WTC11 (cell line): Measurements from ENCODE around the gene MRPL28. TPM values are rescaled to one million over a fixed set of nuclear protein-coding genes. Genes with fewer than 3 reads are reported as not detected.

Experiments used
- ATAC-seq: fragments of 200-7000 bp; cut with Tn5 transposase; 2 replicates; pipeline ENCODE4 v1.10.0; 2021; ENCODE audit warnings: mild to moderate bottlenecking, moderate library complexity
- CTCF ChIA-PET: fragments of 300-600 bp; sonication (Branson Sonifier 250); formaldehyde crosslinking; loops from one replicate; lab custom pipeline; 2021; ENCODE audit warnings: antibody characterized with exemption; lab: Charles Lee
- POLR2A ChIA-PET: fragments of 350-600 bp; sonication (Branson Sonifier 250); formaldehyde crosslinking; loops from one replicate; lab custom pipeline; 2021; ENCODE audit warnings: antibody characterized with exemption; lab: Charles Lee
- DNase-seq: peaks from one replicate; pipeline ENCODE4 v3.0.0; 2021; ENCODE audit warnings: low spot score
- H3K27ac Mint-ChIP-seq: 2 replicates; pipeline ENCODE4 v1.8.0; 2021; ENCODE audit warnings: mixed read lengths
- H3K27me3 Mint-ChIP-seq: 2 replicates; pipeline ENCODE4 v1.8.0; 2021; ENCODE audit warnings: low read depth, mild to moderate bottlenecking, moderate library complexity, mixed read lengths
- H3K36me3 Mint-ChIP-seq: 2 replicates; pipeline ENCODE4 v1.8.0; 2021; ENCODE audit warnings: mixed read lengths
- H3K4me1 Mint-ChIP-seq: 2 replicates; pipeline ENCODE4 v1.8.0; 2022; ENCODE audit warnings: mixed read lengths
- H3K4me3 Mint-ChIP-seq: 2 replicates; pipeline ENCODE4 v1.8.0; 2021; ENCODE audit warnings: mild to moderate bottlenecking, moderate library complexity, mixed read lengths
- H3K9me3 Mint-ChIP-seq: 2 replicates; pipeline ENCODE4 v1.8.0; 2021; ENCODE audit warnings: mixed read lengths
- CREM ChIP-seq: sonication (generic); formaldehyde crosslinking; IDR thresholded peaks from 2 replicates; pipeline ENCODE4 v1.8.1; 2022; ENCODE audit warnings: mild to moderate bottlenecking, missing genetic modification reagents, moderate library complexity
- CTCF ChIP-seq: fragments of 200-600 bp; IDR thresholded peaks from 2 replicates; pipeline ENCODE4 v1.8.0; 2022; ENCODE audit warnings: antibody characterized with exemption
- E2F1 ChIP-seq: sonication (generic); formaldehyde crosslinking; IDR thresholded peaks from 2 replicates; pipeline ENCODE4 v1.8.0; 2022; ENCODE audit warnings: mild to moderate bottlenecking, missing genetic modification reagents
- ELF4 ChIP-seq: sonication (generic); formaldehyde crosslinking; IDR thresholded peaks from 2 replicates; pipeline ENCODE4 v1.8.1; 2022; ENCODE audit warnings: low read depth, mild to moderate bottlenecking, moderate library complexity, missing genetic modification reagents
- GABPB1 ChIP-seq: sonication (generic); formaldehyde crosslinking; IDR thresholded peaks from 2 replicates; pipeline ENCODE4 v1.8.1; 2023; ENCODE audit warnings: mild to moderate bottlenecking, missing genetic modification reagents
- HMGA2 ChIP-seq: fragments of 250-450 bp; sonication (Bioruptor Pico); IDR thresholded peaks from 2 replicates; pipeline ENCODE4 v1.4.0; 2021; ENCODE audit warnings: mild to moderate bottlenecking, moderate library complexity
- IRF1 ChIP-seq: sonication (generic); formaldehyde crosslinking; IDR thresholded peaks from 2 replicates; pipeline ENCODE4 v1.8.0; 2023; ENCODE audit warnings: missing genetic modification reagents
- IRF2 ChIP-seq: sonication (generic); formaldehyde crosslinking; IDR thresholded peaks from 2 replicates; pipeline ENCODE4 v1.8.0; 2022; ENCODE audit warnings: low read depth, missing genetic modification reagents, borderline replicate concordance
- JAZF1 ChIP-seq: fragments of 250-450 bp; sonication (Bioruptor Pico); IDR thresholded peaks from 2 replicates; pipeline ENCODE4 v1.9.0; 2021; ENCODE audit warnings: moderate library complexity, mild to moderate bottlenecking, inconsistent platforms
- JUN ChIP-seq: sonication (generic); formaldehyde crosslinking; IDR thresholded peaks from 2 replicates; pipeline ENCODE4 v1.8.0; 2023; ENCODE audit warnings: mild to moderate bottlenecking, missing genetic modification reagents
- MYBL2 ChIP-seq: sonication (generic); formaldehyde crosslinking; IDR thresholded peaks from 2 replicates; pipeline ENCODE4 v1.8.1; 2023; ENCODE audit warnings: mild to moderate bottlenecking, moderate library complexity, missing genetic modification reagents
- NFATC4 ChIP-seq: fragments of 250-450 bp; sonication (Bioruptor Pico); IDR thresholded peaks from 2 replicates; pipeline ENCODE4 v1.9.0; 2021; ENCODE audit warnings: mild to moderate bottlenecking
- NR3C1 ChIP-seq: sonication (generic); formaldehyde crosslinking; conservative IDR thresholded peaks from 2 replicates; pipeline ENCODE4 v1.8.1; 2023; ENCODE audit warnings: low read depth, mild to moderate bottlenecking, missing genetic modification reagents
- OVOL2 ChIP-seq: fragments of 250-450 bp; sonication (Bioruptor Pico); IDR thresholded peaks from 2 replicates; pipeline ENCODE4 v1.9.0; 2021; ENCODE audit warnings: mild to moderate bottlenecking, borderline replicate concordance
- SMAD3 ChIP-seq: sonication (generic); formaldehyde crosslinking; IDR thresholded peaks from 2 replicates; pipeline ENCODE4 v1.8.0; 2022; ENCODE audit warnings: missing genetic modification reagents, mild to moderate bottlenecking, borderline replicate concordance
- TEAD4 ChIP-seq: sonication (generic); formaldehyde crosslinking; IDR thresholded peaks from 2 replicates; pipeline ENCODE4 v1.8.0; 2022; ENCODE audit warnings: mild to moderate bottlenecking, missing genetic modification reagents
- ZNF423 ChIP-seq: fragments of 250-450 bp; sonication (Bioruptor Pico); IDR thresholded peaks from 2 replicates; pipeline ENCODE4 v2.1.2; 2022; ENCODE audit warnings: mild to moderate bottlenecking, moderate library complexity
- ZNF671 ChIP-seq: fragments of 250-450 bp; sonication (Bioruptor Pico); IDR thresholded peaks from 2 replicates; pipeline ENCODE4 v1.8.0; 2021; ENCODE audit warnings: mild to moderate bottlenecking
- total RNA-seq: library from RNA; stranded (reverse); gene quantifications from 3 replicates; pipeline ENCODE4 v1.2.3, GENCODE V29; 2021
- TF ChIP-seq, protein P1 (sequence below): sonication (generic); formaldehyde crosslinking; IDR thresholded peaks from 2 replicates; pipeline ENCODE4 v1.8.1; 2022; ENCODE audit warnings: mild to moderate bottlenecking, missing genetic modification reagents, moderate library complexity, borderline replicate concordance
- TF ChIP-seq, protein P2 (sequence below): fragments of 250-450 bp; sonication (Bioruptor Pico); IDR thresholded peaks from 2 replicates; pipeline ENCODE4 v1.9.0; 2021; ENCODE audit warnings: mild to moderate bottlenecking
- TF ChIP-seq, protein P3 (sequence below): sonication (generic); formaldehyde crosslinking; conservative IDR thresholded peaks from 2 replicates; pipeline ENCODE4 v1.8.1; 2023; ENCODE audit warnings: mild to moderate bottlenecking, low read depth, missing genetic modification reagents, moderate library complexity
- TF ChIP-seq, protein P4 (sequence below): sonication (generic); formaldehyde crosslinking; IDR thresholded peaks from 2 replicates; pipeline ENCODE4 v1.8.0; 2023; ENCODE audit warnings: missing genetic modification reagents, mild to moderate bottlenecking, borderline replicate concordance
- TF ChIP-seq, protein P5 (sequence below): sonication (generic); formaldehyde crosslinking; IDR thresholded peaks from 2 replicates; pipeline ENCODE4 v1.8.1; 2022; ENCODE audit warnings: low read depth, missing genetic modification reagents, borderline replicate concordance

MRPL28 gene
- total RNA-seq, 1 experiment from 2014 or later = 119 TPM

DNA sequence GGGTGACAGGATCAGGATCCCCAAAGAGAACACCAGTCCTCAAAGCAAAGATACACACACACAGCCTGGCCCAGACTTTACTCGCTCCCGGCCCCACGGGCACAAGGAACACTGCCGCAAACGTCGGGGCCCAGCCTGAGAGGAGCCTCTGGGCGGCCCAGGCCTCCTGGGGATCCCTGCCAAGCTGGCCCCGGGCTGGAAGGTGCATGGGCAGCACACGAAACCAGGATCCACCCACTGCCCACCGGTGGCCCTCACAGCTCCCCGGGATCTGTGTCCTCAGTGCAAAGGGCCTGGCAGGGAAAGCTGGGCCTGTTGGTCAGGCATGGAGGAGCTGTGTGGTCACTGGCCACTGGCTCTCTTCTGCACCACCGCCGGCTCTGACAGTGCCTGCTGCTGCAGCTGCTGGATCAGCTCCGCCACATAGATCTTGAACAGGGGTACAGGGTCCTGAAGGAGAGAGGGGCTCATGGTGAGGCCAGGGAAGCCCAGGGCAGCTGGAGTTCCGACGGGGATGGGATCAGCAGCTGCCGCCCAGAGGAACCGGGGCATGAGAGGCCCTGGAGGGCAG, 2.9 kb downstream of the MRPL28 start:
- no peaks in the 10 kb centered on the region for H3K27me3 Mint-ChIP-seq
- H3K4me3 Mint-ChIP-seq = no peak overlapping the region
- no peaks in the 10 kb centered on the region for H3K9me3 Mint-ChIP-seq
- POLR2A ChIA-PET = no interaction called here
- DNase-seq (no peak), ATAC-seq (no peak)
- peak overlapping the region; percentile 53; the same call in 1 of the 2 replicates for H3K27ac Mint-ChIP-seq
- peaks cover 11% of the 10 kb centered on the region for H3K4me1 Mint-ChIP-seq
- TF ChIP-seq, protein P1, sequence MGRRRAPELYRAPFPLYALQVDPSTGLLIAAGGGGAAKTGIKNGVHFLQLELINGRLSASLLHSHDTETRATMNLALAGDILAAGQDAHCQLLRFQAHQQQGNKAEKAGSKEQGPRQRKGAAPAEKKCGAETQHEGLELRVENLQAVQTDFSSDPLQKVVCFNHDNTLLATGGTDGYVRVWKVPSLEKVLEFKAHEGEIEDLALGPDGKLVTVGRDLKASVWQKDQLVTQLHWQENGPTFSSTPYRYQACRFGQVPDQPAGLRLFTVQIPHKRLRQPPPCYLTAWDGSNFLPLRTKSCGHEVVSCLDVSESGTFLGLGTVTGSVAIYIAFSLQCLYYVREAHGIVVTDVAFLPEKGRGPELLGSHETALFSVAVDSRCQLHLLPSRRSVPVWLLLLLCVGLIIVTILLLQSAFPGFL (CRISPR knock-in tag) = no peak
- no peak for TF ChIP-seq CREM
- no peak for TF ChIP-seq IRF2 (CRISPR knock-in tag)
- TF ChIP-seq JUN = no peak
- no peak for TF ChIP-seq ELF4 (CRISPR knock-in tag)
- TF ChIP-seq NFATC4 (CRISPR knock-in tag) = no peak
- TF ChIP-seq GABPB1 (CRISPR knock-in tag) = no peak
- TF ChIP-seq, protein P2, sequence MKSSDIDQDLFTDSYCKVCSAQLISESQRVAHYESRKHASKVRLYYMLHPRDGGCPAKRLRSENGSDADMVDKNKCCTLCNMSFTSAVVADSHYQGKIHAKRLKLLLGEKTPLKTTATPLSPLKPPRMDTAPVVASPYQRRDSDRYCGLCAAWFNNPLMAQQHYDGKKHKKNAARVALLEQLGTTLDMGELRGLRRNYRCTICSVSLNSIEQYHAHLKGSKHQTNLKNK (CRISPR knock-in tag) = no peak
- no peak for TF ChIP-seq CTCF
- no peak for TF ChIP-seq ZNF423 (CRISPR knock-in tag)
- no peak for TF ChIP-seq OVOL2
- TF ChIP-seq SMAD3 (CRISPR knock-in tag) = no peak
- no peak for TF ChIP-seq ZNF671
- no peak for TF ChIP-seq E2F1 (CRISPR knock-in tag)
- no peak for TF ChIP-seq MYBL2 (CRISPR knock-in tag)
- TF ChIP-seq, protein P3, sequence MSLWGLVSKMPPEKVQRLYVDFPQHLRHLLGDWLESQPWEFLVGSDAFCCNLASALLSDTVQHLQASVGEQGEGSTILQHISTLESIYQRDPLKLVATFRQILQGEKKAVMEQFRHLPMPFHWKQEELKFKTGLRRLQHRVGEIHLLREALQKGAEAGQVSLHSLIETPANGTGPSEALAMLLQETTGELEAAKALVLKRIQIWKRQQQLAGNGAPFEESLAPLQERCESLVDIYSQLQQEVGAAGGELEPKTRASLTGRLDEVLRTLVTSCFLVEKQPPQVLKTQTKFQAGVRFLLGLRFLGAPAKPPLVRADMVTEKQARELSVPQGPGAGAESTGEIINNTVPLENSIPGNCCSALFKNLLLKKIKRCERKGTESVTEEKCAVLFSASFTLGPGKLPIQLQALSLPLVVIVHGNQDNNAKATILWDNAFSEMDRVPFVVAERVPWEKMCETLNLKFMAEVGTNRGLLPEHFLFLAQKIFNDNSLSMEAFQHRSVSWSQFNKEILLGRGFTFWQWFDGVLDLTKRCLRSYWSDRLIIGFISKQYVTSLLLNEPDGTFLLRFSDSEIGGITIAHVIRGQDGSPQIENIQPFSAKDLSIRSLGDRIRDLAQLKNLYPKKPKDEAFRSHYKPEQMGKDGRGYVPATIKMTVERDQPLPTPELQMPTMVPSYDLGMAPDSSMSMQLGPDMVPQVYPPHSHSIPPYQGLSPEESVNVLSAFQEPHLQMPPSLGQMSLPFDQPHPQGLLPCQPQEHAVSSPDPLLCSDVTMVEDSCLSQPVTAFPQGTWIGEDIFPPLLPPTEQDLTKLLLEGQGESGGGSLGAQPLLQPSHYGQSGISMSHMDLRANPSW (CRISPR knock-in tag) = no peak
- no peak for TF ChIP-seq IRF1 (CRISPR knock-in tag)
- no peak for TF ChIP-seq HMGA2 (CRISPR knock-in tag)
- TF ChIP-seq JAZF1 (CRISPR knock-in tag) = no peak
- CTCF ChIA-PET = interaction anchor here (1.1 kb wide), 1 partner anchor 14 kb away, joined by 4 read pairs; no protein-coding TSS in a partner anchor
- H3K36me3 Mint-ChIP-seq = peaks cover 19% of the 10 kb centered on the region

GRCh38 chr16:366476-366875, 3.9 kb downstream of the MRPL28 start:
- Mint-ChIP-seq H3K4me1 (peaks cover 11% of the 10 kb centered on the region), H3K9me3 (no peaks in the 10 kb centered on the region), H3K36me3 (peaks cover 14% of the 10 kb centered on the region), H3K27me3 (no peaks in the 10 kb centered on the region), H3K27ac (no peak overlapping the region), H3K4me3 (no peak overlapping the region)
- POLR2A ChIA-PET = no interaction called here
- ATAC-seq (no peak), DNase-seq (no peak)
- CTCF ChIA-PET = interaction anchor here (0.9 kb wide), 1 partner anchor 311 kb away, joined by 3 read pairs; no protein-coding TSS in a partner anchor
- TF ChIP-seq NR3C1 (CRISPR knock-in tag) (no peak), TEAD4 (CRISPR knock-in tag) (no peak)
- TF ChIP-seq, protein P4, sequence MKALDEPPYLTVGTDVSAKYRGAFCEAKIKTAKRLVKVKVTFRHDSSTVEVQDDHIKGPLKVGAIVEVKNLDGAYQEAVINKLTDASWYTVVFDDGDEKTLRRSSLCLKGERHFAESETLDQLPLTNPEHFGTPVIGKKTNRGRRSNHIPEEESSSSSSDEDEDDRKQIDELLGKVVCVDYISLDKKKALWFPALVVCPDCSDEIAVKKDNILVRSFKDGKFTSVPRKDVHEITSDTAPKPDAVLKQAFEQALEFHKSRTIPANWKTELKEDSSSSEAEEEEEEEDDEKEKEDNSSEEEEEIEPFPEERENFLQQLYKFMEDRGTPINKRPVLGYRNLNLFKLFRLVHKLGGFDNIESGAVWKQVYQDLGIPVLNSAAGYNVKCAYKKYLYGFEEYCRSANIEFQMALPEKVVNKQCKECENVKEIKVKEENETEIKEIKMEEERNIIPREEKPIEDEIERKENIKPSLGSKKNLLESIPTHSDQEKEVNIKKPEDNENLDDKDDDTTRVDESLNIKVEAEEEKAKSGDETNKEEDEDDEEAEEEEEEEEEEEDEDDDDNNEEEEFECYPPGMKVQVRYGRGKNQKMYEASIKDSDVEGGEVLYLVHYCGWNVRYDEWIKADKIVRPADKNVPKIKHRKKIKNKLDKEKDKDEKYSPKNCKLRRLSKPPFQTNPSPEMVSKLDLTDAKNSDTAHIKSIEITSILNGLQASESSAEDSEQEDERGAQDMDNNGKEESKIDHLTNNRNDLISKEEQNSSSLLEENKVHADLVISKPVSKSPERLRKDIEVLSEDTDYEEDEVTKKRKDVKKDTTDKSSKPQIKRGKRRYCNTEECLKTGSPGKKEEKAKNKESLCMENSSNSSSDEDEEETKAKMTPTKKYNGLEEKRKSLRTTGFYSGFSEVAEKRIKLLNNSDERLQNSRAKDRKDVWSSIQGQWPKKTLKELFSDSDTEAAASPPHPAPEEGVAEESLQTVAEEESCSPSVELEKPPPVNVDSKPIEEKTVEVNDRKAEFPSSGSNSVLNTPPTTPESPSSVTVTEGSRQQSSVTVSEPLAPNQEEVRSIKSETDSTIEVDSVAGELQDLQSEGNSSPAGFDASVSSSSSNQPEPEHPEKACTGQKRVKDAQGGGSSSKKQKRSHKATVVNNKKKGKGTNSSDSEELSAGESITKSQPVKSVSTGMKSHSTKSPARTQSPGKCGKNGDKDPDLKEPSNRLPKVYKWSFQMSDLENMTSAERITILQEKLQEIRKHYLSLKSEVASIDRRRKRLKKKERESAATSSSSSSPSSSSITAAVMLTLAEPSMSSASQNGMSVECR (CRISPR knock-in tag) = no peak
- TF ChIP-seq, protein P5, sequence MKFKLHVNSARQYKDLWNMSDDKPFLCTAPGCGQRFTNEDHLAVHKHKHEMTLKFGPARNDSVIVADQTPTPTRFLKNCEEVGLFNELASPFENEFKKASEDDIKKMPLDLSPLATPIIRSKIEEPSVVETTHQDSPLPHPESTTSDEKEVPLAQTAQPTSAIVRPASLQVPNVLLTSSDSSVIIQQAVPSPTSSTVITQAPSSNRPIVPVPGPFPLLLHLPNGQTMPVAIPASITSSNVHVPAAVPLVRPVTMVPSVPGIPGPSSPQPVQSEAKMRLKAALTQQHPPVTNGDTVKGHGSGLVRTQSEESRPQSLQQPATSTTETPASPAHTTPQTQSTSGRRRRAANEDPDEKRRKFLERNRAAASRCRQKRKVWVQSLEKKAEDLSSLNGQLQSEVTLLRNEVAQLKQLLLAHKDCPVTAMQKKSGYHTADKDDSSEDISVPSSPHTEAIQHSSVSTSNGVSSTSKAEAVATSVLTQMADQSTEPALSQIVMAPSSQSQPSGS = no peak
